ENCODE results near the gene ZNF835.

DNA sequence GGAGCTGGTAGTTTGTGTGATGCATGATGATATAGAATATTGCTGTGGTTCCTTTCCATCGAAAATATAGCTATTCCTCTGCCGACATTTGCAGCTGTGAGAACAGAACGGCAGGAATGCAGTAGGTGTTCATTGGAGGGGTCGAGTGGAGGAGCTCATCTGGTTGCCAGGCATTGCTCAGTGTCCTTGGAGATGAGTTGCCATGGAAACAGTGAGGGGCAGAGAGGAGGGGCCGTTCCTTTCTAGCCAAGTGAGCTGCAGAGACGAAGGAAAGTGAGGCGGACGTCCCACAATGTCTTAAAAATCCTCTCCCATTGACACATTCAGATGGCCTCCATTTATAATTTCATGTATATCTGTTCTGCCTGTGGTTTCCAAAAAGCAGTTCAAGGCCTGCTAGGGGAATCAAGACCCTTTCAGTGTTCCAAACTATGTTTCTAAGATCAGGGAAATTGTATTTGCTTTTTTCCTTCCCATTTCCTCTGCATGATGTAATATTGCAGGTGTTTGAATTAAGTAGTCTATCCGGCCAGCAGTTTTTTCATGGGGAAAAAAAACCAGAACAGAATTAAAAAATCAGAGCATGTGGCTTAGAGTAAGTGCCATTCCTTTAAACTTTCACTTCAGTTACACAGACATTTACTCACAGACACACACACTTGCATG lies 41.2 kb upstream of the ZNF835 start:
- TF ChIP-seq, protein P1, sequence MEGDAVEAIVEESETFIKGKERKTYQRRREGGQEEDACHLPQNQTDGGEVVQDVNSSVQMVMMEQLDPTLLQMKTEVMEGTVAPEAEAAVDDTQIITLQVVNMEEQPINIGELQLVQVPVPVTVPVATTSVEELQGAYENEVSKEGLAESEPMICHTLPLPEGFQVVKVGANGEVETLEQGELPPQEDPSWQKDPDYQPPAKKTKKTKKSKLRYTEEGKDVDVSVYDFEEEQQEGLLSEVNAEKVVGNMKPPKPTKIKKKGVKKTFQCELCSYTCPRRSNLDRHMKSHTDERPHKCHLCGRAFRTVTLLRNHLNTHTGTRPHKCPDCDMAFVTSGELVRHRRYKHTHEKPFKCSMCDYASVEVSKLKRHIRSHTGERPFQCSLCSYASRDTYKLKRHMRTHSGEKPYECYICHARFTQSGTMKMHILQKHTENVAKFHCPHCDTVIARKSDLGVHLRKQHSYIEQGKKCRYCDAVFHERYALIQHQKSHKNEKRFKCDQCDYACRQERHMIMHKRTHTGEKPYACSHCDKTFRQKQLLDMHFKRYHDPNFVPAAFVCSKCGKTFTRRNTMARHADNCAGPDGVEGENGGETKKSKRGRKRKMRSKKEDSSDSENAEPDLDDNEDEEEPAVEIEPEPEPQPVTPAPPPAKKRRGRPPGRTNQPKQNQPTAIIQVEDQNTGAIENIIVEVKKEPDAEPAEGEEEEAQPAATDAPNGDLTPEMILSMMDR (IDR thresholded peaks at IDR 0.05) = no peak
- TF ChIP-seq POLR2A (IDR thresholded peaks at IDR 0.05) = no peak
- no peak for TF ChIP-seq POLR2AphosphoS5 (IDR thresholded peaks at IDR 0.05)
